Fibroblast of the aortic adventitia (primary cell): ENCODE data around the gene ENPP5. TPM values are rescaled to one million over a fixed set of nuclear protein-coding genes. Genes with fewer than 3 reads are reported as not detected.

ENCODE experiments used
- DNase-seq: peaks from one replicate; pipeline ENCODE4 v3.0.0-alpha.2; 2010; ENCODE audit warnings: low read depth
- H3K4me3 ChIP-seq: 2 replicates; pipeline ENCODE4 v1.5.1; 2011; ENCODE audit warnings: low read depth, mild to moderate bottlenecking, control low read depth, low read length, moderate library complexity
- CTCF ChIP-seq: IDR thresholded peaks from 2 replicates; pipeline ENCODE4 v1.5.1; 2011; ENCODE audit warnings: mild to moderate bottlenecking, low read length, control low read depth, inconsistent platforms; ENCODE audit not compliant: insufficient read depth
- total RNA-seq: library from RNA; depleted of rRNA; stranded (reverse); fragments of >200 nt; gene quantifications from 2 replicates; pipeline ENCODE4 v1.2.3, GENCODE V29; 2012; ENCODE audit warnings: low replicate concordance

Gene ENPP5
- total RNA-seq, 1 donor: 0.36 TPM

GRCh38 chr6:46184114-46184513, 13.3 kb upstream of the ENPP5 start:
- DNase-seq: peak; percentile 96
- TF ChIP-seq CTCF: peak; percentile 24
- no peak overlapping the region for H3K4me3 ChIP-seq

- no peak for TF ChIP-seq CTCF
- no peak for DNase-seq
- H3K4me3 ChIP-seq: no peak overlapping the region
Measured at GRCh38 chr6:46175976-46176375, 5.2 kb upstream of the ENPP5 start.

- no peak overlapping the region for H3K4me3 ChIP-seq
- no peak for TF ChIP-seq CTCF
- no peak for DNase-seq
Measured at GRCh38 chr6:46175446-46175845, 4.7 kb upstream of the ENPP5 start.

GRCh38 chr6:46174904-46175303, 4.1 kb upstream of the ENPP5 start:
- no peak for TF ChIP-seq CTCF
- DNase-seq: no peak

GRCh38 chr6:46172176-46172575, 1.4 kb upstream of the ENPP5 start:
- no peak for DNase-seq
- no peak for TF ChIP-seq CTCF
- H3K4me3 ChIP-seq: no peak overlapping the region

More at GRCh38 chr6:46174904-46175303, 4.1 kb upstream of the ENPP5 start:
- H3K4me3 ChIP-seq: no peak overlapping the region

GRCh38 chr6:46160102-46160501, 10.7 kb downstream of the ENPP5 start:
- no peak overlapping the region for H3K4me3 ChIP-seq
- no peak for TF ChIP-seq CTCF
- DNase-seq: no peak

GRCh38 chr6:46159229-46159628, 11.6 kb downstream of the ENPP5 start:
- no peak for DNase-seq
- no peak for TF ChIP-seq CTCF
- H3K4me3 ChIP-seq: no peak overlapping the region
